CD4-positive, alpha-beta T cell treated with Interleukin-10 for 1 hour (primary cell): Measurements from ENCODE around the gene CXorf51A.
"Not testable (repeated sequence)": the region's sequence is repeated elsewhere in the genome, so short reads cannot be mapped to it uniquely, and the experiment has no call there.

Experiments
- DNase-seq: peaks from one replicate; pipeline ENCODE4 v3.0.0-alpha.2; 2020

CXorf51A gene

GRCh38 chrX:146814644-146815043, at the start of gene CXorf51A:
Gene CXorf51A, minus strand, starts transcription at chrX:146814744. Its CDS starts 21 bp downstream, at chrX:146814723.
- not testable (repeated sequence) for DNase-seq

DNA sequence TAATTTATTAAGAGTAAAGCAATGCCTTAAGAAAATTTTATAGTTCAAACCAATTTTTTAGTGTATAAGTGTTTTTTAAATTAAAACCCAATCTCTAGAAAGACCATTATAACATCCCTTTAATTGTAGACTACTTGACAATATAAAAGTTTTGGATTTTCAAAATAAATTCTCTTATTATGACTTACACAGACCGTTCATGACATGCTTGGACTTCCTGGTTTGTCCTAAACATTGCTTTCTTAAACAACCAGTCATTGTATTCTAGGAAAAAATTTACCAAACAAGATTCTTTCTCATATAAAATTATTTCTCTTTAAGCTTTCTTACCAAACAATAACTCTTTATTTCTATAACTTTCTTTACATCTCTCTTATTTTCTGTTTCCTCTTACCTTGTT, 49.0 kb upstream of the CXorf51A start:
- no peak for DNase-seq

- DNase-seq = no peak
These were observed 39.7 kb upstream of the CXorf51A start for GRCh38 chrX:146854281-146854680.

GRCh38 chrX:146831994-146832393, 17.4 kb upstream of the CXorf51A start:
- DNase-seq = no peak

- DNase-seq = not testable (repeated sequence)
These were observed 5.1 kb downstream of the CXorf51A start, which contains the start of gene CXorf51B for GRCh38 chrX:146809471-146809870. Gene CXorf51B, plus strand, starts transcription at chrX:146809771. Its CDS starts 21 bp downstream, at chrX:146809792.
